ENCODE measurements around the gene ATG2A.

The ATG2A gene

DNA sequence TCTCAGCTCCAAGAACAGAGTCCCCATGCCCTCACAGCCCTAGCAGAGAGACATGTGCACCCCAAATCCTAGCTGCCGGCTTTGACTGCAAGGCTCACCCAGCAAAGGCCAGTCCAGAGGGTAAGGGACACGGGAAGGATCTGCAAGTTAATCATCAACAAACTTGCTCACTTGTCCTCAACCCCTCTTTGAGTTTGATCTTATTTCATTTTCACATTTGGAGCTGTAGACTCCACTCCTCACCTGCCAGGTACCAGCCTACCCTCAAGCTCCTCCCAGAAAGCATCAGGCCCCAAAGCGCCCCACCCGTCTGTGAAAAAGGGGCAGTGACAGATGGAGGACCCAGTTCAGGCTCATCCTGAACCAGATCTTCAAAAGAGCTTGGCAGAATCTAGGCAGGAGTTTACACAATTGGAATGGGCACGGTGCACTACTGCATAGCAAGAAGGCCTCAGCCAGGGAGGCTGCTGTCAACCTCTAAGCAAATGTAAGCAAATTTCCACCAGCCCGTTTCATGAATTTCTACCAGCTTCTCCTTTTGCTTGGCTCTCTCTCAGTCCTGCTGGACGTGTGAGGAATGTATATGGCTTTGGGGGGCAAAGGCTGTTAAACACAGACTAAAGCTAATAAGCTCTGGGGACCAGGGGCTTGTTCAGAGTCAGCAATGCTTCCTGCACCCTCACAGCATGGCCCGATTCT, 44.1 kb downstream of the ATG2A start:
- no peak for DNase-seq (ENCODE audit: low read depth in 1 of 2, low spot score in 1 of 2)

DNA sequence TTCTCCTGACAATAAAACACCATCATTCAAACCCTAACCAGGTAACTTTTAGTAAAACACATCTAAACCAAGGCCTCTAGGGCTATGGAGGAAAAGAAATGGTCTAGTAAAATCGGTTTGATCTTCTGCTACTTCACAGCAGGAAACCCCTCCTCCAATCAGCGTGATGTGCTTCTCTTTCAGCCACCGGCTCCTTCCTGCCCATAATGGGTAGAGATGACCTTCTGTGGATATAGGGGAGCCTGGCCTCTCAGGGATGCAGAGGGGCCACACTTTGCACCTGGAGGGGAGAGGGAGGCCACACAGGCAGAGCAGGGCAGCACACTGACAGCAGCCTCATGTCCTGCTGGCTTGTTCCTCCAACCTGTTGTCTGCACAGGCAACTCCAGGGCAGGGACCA, 45.5 kb downstream of the ATG2A start:
- no peak for DNase-seq (ENCODE audit: low read depth in 1 of 2, low spot score in 1 of 2)

DNA sequence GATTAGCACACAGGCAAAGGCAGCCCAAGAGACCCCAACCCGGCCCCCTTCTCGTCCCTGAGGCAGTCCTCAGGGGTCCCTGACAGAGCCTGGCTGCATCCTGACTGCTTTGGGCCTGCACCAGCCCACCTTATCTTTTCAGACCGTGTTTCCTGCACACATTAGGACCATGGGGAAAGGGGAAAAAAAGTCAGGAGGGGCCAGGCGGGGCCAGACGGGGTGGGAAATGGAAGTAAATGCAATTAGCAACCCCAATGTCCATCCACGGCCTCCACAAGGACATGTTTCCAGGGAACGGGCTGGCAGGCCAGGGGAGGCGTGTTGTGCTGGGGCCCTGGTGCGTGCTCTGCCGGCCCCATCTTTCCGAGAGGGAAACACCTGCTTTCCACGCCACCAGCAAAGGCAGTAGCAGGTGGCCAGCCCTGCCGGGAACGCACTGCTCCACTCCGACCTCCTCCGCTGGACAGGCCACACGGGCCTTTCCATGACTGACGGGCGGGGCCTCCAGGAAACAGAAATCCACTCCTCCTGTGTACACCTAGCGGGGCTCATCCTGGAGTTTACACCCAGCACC, 46.0 kb downstream of the ATG2A start:
- no peak for DNase-seq (ENCODE audit: low read depth in 1 of 2, low spot score in 1 of 2)

DNA sequence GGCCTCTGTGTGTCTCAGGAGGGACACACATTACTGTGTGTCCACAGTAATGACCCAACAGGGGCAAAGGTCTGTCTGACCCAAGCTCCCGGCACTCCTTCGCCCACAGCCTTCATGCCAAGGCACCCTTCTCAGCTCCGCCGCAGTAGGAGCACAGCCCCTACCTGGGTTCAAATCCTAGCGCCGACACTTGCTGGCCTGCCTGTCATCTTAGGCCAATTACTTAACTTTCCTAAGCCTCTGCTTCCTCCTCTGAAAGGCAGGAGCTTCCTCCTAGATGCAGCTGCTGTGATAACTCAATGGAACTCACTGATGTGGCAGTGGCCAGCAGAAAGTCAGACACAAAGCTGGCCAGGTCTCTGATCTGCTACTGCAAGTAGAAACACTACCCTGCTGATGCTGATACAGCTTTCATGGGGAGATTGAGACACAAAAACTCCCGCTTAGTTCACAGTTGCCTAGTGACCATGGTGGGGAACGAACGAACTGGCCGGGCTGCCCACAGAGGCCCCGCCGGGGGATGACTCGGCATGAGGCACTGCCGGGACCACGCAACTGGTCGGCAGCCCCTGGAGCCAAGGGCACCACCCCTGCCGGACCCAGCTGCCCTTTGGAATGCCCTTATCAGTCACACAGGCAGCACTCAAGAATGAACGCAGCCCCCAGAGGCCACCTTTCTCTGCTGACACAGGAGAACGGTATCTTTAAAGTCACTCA, 46.7 kb downstream of the ATG2A start:
- no peak for DNase-seq (ENCODE audit: low read depth in 1 of 2, low spot score in 1 of 2)

DNA sequence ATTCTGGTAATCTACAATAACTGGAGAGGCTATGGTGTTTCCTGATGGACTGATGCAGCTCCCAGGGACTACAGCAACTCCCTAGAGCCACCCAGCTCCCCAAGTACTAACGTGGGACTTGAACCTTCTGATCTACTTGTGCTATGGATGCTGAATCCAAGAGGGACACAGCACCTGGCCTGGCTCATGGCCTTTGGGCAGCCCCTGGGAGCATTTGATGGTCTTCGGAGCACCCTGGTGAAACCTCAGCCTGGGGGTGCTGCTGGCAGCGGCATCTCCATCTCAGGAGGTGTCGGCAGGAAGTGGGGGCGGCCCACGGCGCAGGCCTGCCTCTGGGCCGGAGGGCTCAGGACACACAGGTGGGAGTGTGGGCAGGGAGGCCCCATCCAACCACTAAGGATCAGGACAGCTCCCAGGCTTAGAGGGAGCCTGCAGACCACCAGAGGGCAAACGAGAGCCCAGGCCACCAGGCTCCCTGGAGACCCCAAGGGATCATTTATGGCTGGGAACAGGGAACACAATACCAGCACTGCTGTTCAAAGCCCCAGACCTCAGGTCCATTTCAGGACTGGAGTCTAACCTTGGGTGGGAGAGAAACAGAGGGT, 47.3 kb downstream of the ATG2A start:
- DNase-seq (ENCODE audit: low read depth in 1 of 2, low spot score in 1 of 2) = no peak

DNA sequence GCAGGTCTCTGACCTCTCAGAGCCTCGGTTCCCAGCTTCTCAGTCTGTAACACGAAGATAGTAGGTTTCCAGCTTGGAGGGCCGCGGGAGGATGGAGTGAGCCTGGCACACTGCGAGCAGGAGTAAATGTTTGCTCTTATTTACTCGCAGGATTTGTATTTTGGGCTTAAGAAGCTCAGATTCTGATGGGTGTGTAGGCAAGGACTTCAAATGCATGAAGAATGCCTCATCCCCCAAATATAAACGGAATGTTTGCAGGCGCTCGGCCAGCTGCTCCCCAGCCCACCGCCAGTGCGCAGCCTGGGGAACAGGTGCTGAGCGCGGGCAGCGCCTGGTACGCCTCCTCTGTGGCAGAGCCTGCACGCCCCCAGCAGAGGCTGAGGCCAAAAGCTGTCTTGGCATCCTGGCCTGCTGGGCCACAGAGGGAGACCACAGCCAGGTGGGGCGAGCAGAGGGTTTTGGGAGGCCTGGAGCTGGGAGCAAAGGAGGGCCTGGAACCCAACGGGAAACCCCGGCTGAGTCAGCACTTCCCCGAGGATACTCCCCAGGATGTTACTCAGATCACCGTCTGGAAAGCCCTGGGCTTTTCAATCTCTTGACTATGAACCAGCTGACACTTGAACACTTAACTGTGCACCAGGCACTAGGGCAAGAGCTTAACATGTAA, 48.0 kb downstream of the ATG2A start:
- DNase-seq (ENCODE audit: low read depth in 1 of 2, low spot score in 1 of 2) = no peak

DNA sequence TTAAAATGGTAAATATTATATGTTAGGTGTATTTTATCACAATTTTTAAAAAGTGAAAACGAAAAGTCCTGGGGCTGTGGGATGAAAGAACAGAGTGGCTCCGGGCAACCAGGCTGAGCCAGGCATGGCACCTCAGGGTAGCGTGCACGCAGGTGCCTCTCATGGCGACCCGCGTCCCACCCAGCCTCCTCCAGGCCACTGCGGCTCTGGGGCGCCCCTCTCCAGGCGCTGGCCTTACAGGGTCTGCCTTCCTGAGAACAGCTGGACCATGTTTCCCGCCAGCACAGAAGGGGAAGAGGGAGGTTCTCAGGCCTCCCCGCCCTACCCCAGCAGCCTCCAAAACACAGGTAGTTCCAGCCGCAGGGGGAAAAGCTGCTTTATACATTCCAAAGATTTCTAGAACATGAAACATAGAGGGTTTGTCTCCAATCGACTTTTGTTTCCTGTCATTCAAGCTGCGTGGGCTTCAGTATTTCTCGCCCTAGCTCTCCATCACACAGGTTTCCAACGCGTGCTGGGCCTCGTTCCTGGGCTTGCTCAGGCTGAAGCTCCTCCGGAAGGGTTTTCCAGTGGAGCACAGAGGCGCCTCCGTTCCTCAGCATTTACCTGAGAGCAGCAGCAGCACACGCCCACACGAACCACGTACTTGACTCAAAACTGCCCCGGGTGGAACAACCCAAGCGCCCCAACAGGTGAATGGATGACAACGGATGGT, 49.1 kb downstream of the ATG2A start:
- no peak for DNase-seq (ENCODE audit: low read depth in 1 of 2, low spot score in 1 of 2)

DNA sequence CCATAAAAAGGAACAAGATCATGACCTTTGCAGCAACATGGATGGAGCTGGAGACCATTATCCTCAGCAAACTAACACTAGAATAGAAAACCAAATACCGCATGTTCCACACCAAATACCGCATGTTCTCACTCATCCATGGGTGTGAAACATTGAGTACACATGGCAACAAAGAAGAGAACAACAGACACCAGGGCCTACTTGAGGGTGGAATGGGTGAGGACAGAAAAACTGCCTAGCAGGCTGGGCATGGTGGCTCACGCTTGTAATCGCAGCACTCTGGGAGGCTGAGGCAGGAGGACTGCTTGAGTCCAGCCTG, 50.9 kb downstream of the ATG2A start:
- no peak for DNase-seq (ENCODE audit: low read depth in 1 of 2, low spot score in 1 of 2)

DNA sequence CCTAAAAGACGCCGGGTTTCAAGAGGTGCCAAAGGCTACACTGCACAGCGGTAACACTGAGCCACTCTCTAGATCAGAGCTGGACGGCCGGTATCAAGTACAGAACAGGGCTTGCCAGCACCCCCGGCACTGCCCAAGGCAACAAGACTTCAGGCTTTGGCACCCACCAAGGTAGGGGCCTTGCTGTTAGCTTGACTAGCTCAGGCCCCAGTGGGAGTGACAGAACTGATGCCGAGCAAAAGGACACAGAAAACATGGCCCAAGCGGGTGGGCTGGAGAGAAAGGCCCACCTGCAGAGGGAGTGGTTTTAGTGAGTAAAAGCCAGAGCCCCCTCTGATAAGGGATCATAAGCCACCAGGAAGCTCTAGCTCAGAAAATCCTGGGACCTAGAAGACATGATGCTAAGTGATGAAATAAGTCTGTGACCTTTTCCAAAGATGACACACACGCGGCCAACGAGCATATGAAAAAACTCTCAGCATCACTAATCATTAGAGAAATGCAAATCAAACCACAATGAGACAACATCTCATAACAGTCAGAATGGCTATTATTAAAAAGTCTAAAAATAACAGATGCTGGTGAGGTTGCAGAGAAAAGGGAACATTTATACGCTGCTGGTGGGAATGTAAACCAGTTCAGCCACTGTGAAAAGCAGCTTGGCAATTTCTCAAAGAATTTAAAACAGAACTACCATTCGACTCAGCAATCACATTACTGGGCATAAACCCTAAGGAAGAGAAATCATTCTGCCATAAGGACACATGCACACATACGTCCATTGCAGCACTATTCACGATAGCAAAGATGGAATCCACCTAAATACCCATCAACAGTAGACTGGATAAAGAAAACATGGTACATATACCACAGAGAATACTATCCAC, 51.5 kb downstream of the ATG2A start:
- no peak for DNase-seq (ENCODE audit: low read depth in 1 of 2, low spot score in 1 of 2)

DNA sequence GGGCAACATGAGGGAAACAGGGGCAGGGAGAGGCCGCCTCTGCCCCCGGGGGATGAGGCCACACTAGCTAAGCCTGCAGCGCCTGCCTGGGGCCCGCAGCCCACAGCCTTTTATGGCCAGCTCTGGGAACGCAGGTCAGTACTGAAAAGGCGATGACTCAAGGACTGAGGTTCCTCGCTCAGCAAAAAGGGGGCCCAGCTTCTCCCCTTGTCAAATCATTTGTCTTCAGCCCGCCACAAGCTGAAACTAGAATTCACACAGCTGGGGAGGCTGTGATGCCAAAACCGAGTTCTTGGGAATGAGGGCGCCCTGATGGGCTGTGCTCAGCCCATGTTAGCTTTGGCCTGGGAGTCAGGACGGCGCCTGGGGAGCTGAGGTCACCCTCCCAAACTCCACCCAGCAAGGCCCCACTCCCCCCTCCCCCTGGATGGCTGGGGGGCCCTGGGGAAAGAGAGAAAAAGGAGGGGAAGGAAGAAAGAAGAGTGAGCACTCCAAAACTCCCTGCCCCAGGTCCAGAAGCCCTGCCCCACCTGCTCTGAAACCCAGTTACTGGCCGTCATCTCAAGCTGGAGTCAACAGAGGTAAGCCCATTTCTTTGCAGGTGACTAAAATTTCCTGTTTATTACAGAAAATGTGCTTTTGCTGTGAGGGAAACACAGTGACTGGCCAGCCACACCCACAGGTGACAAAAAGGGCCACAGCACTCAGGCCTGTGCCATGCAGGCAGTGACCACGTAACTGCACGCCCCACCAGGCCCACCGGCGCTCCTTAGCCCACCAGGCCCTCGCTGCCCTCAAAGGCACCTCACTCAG, 52.3 kb downstream of the ATG2A start:
- no peak for DNase-seq (ENCODE audit: low read depth in 1 of 2, low spot score in 1 of 2)

DNA sequence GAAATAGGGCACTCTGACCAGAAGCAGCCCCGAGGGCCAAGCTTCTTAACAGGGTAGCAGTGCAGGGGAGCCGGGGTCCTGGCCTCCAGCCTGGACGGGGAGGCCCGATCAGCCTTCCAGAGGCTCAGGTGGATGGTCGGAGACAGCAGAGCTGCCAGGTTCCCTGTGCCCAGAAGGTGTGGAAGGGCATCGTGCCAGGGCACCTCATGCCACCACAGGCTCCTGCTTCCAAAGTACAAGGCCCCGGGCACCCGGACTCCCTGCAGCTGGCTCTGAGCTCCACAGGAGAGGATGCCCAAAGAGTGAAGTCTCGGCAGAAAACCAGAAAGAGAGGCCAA, 52.9 kb downstream of the ATG2A start:
- DNase-seq (ENCODE audit: low read depth in 1 of 2, low spot score in 1 of 2) = no peak

DNA sequence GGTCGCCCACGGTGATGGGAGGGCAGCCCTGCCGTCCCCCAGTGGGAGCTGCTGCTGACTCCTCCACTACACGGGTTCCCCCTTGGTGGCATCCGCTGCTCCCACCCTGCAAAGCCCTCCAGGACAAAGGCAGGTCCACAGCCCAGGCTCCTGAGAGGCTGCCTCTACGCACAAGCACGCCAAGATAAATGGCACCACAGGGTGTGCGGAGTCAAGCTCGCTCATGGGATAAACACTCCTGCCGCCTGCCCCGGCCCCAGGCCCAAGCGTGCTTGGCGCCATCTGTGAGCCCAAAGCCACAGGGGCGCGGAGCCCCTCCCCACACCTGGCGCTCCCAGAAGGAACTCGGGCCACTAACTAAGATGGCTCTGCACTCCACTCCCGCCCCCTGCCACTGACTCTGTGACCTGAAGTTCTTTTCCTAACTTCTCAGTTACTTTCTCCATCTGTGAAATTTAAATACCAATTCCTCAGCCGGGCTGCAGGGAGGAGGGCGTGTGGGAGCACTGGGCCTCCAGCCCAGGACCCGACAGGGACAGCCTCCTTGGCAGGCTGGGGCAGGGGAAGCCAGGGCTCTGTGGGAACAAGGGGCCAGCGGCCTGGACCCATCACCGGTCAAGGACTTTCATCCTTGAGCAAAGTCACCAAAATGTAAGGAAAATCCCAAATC, 53.5 kb downstream of the ATG2A start:
- DNase-seq (ENCODE audit: low read depth in 1 of 2, low spot score in 1 of 2) = no peak

DNA sequence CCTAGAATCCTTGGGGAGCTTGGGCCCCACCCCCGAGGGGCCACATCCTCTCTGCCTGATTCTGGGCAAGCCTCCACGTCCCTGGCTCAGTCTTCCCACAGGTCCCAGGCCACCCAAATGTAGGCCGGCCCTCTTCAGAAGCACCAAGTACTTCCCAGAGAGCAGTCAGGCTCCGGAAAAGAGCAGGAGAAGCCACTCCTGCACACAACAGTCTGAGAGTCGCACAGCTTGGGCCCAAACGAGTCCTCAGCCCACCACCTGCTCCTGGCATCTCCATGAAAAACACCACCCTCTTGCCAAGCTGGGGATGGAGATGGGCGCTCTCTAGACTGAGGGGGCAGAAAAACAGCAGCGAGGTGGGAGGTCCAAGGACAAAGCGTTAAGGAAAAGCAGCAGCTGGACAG, 54.0 kb downstream of the ATG2A start:
- no peak for DNase-seq (ENCODE audit: low read depth in 1 of 2, low spot score in 1 of 2)

DNA sequence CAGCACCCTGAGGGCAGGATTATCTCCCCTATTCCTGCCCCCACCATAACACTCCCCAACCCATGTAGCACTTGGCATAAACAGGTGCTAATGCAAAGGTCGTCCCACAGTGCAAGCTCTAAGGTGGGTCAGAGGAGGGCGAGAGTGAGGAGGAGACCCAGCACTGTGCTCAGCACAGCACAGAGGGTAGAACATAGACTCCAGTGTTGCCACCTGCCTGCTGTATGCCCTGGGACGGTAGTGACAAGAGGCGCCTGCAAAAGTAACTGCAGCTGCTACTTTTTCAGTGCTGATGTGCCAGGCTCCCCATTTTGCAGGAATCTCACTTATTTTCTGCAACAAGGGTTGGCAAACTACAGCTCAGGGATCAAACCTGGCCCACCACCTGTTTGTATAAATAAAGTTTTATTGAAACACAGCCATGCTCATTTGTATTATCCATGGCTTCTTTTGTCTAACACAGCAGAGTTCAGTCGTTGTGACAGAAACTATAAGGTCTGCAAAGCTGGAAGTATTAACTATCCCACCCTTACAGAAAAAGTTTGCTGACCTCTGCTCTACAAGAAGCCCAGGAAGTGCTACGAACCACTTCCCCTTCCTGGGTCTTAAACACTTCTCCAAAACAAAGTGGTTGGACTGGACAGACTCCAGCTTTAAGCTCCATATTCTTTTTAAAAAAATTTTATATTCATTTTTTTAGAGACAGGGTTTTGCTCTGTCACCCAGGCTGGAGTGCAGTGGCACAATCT, 55.6 kb downstream of the ATG2A start:
- no peak for DNase-seq (ENCODE audit: low read depth in 1 of 2, low spot score in 1 of 2)

DNA sequence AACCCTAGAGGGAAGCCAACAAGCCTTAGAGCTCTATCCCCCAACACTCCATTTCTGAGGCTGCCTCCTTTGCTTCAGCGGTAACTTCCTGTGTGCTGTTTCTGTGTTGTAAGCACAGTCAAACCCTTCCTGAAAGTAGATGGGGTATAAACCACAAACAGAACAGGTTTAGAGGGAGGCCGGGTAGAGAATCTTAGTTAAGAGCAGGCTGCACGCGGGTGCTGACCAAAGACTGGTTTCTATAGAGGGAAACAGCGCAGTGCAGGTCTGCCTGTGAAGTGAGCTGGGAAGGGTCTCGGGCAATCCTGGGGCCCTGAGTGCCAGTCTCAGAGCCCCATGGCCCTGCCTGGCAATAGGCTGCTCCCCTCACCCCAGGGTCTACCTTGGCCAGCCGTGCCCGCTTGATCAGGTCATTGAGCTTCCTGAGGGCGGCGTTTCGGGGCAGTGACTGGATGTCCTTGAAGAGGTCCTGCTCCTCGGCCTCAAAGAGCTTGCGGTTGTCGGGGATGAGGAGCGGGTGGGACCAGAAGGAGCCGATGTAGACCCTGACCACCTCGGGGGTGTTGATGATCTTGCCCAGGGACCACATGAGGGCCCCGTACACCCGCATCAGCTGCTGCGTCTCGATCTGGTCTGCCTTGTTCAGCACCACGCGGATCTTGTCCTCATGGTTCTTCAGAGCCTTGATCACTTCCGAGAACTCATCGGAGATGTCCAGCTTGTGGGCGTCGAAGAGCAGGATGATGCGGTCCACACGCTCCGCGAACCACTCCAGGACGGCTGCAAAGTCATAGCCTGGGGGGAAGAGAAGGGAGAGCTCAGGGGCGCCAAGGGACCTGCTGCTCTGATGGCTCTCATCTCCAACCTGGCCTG, 57.2 kb downstream of the ATG2A start:
- no peak for DNase-seq (ENCODE audit: low read depth in 1 of 2, low spot score in 1 of 2)

DNA sequence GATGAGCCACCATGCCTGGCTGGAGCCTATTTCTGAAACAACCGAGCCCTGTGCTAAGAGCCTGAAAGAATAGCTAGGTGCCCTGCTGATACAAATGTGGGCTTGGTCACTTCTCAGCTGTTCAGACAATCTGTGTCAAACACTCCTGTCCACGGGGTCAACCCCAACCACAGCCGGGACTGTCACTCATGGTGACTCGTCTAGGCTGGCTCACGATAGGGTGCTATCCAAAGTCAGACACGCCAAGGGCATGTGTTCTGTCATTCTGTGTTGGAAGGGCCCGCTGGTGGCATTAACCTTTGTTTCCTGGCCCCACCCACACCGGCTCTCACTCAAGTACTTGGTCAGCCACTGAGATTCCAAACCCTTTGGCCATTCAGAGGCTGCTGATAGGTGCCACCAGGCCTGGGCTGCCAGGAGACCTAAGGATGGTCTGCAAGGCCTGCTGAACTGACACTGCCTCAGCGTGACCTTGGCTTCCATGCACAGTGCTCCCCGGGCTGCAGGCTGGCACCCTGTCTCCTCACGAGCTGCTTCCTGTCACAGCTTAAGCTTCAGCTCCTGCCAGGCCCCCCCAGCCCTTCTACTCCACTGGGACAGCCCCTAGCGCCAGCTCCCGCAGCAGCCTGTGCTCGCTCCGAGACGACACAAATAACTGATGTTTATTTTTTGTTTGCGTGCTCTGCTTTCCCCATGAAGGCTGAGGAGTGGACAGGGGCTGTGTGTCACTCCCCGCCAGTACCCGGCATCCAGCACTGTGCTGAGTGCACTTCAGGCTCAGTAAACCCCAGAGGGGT, 58.3 kb downstream of the ATG2A start:
- no peak for DNase-seq (ENCODE audit: low read depth in 1 of 2, low spot score in 1 of 2)
